Measurements from ENCODE around the gene SPO11.

The SPO11 gene

DNA sequence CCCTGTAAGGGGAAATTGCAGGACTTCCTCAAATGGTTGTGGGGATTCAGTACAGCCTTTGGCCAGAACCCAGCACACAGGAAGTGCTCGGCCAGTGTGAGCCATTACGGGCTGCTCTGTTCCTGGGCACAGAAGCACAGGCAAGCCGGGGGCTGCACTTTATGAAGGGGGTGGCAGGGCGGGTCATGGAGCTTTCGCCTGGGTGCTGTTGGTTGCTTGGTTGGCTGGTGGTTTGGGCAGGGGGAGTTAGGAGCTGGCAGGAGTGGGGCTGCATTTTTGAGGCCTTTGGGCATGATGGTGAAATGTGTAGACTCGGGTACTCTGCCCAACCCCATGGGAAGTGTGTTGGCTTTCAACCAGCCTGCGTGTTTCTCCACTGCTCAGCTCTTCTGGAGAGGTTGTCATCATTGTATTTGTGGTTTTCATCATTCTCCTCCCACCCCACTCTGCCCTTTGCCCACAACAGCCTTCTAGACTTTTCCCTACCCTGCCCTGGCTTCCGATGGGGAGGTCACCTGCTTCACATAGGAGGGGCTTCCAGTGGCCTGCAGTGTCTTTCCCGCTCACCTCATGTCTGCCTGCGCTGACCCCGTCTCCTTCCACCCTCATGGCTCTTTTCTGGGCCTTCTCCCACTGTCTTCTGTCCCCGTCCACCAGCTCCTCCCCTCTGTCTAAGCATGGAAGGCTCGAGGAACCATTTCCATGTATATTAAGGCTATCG, 45.5 kb downstream of the SPO11 start:
- DNase-seq (ENCODE audit: low read depth): no peak

DNA sequence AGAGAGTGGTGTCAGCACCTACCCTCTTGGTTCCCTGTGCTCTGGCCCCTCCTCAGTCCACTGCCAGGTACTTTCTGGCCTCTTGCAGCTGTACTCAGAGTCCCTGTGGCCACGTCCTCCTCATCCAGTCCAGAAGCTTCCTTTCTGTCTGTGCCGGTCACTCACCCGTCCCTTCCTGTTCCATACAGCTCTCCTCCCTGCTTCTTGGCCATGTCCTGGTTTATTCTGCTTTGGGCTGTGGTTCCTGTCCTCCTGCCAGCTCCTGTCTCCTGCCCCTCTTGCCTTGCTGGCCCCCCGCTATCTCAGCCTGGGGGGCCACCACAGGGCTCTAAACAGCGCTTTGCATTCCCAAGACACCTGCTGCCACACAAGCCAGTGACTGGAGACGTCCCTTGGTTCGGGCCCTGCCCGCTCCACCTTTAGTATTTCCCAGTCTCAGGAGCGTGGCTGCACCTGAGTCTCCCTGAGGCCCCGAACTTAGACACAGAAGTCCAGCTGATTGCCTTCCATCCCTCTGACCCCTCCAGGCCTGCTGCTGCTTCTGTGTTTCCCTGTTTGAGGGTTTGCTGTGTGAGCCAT, 46.1 kb downstream of the SPO11 start:
- H3K4me3 ChIP-seq (ENCODE audit: low read depth, low read length): no peak overlapping the region
- TF ChIP-seq, protein P1, sequence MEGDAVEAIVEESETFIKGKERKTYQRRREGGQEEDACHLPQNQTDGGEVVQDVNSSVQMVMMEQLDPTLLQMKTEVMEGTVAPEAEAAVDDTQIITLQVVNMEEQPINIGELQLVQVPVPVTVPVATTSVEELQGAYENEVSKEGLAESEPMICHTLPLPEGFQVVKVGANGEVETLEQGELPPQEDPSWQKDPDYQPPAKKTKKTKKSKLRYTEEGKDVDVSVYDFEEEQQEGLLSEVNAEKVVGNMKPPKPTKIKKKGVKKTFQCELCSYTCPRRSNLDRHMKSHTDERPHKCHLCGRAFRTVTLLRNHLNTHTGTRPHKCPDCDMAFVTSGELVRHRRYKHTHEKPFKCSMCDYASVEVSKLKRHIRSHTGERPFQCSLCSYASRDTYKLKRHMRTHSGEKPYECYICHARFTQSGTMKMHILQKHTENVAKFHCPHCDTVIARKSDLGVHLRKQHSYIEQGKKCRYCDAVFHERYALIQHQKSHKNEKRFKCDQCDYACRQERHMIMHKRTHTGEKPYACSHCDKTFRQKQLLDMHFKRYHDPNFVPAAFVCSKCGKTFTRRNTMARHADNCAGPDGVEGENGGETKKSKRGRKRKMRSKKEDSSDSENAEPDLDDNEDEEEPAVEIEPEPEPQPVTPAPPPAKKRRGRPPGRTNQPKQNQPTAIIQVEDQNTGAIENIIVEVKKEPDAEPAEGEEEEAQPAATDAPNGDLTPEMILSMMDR (IDR thresholded peaks at IDR 0.05; ENCODE audit: control insufficient read depth, extremely low read depth, insufficient read depth): no peak
- DNase-seq (ENCODE audit: low read depth): no peak

More for the DNA sequence above, 45.5 kb downstream of the SPO11 start:
- no peak overlapping the region for H3K4me3 ChIP-seq (ENCODE audit: low read depth, low read length)
- TF ChIP-seq, protein P1 (IDR thresholded peaks at IDR 0.05; ENCODE audit: control insufficient read depth, extremely low read depth, insufficient read depth): no peak

DNA sequence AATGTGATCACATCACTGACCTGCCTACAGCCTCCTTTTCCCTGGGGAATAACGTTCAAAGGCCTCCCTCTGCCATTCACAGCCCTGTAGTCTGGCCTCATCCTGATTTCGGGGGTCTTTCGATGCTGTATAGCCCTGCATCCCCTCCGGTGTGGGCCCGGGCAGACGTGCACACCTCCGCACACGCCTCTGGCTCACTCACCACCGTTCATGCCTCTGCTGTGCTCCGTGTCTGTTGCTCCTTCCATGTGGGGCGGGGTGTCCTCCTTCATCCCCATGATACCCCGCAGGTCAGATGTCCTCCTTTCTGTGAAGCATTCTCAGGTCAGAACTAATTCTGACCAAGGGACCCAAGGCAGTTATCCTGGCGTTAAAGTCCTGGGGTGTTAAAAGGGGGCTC, 47.7 kb downstream of the SPO11 start:
- no peak for DNase-seq (ENCODE audit: low read depth)
- H3K4me3 ChIP-seq (ENCODE audit: low read depth, low read length): no peak overlapping the region
- TF ChIP-seq, protein P1 (IDR thresholded peaks at IDR 0.05; ENCODE audit: control insufficient read depth, extremely low read depth, insufficient read depth): no peak

DNA sequence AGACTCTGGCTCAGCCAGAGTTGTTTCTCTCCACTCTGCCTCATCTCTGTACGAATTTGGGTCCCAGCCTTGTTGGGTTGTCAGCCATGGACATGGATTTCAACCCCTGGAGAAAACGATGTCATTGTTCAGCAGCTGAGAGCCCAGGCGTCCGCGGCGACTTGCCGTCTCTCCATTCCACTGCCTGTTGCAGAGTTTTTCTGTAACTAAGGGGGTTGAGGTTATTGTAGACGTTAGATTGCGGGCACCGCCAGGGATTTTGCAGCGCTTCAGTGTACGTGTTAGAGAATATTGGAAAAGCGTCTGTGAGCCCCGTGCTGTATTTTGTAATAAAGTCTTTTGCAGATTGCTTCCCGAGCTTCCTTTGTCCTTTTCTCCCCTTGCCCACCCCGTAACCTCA, 48.5 kb downstream of the SPO11 start:
- TF ChIP-seq, protein P1 (IDR thresholded peaks at IDR 0.05; ENCODE audit: control insufficient read depth, extremely low read depth, insufficient read depth): no peak
- DNase-seq (ENCODE audit: low read depth): no peak
- H3K4me3 ChIP-seq (ENCODE audit: low read depth, low read length): no peak overlapping the region

DNA sequence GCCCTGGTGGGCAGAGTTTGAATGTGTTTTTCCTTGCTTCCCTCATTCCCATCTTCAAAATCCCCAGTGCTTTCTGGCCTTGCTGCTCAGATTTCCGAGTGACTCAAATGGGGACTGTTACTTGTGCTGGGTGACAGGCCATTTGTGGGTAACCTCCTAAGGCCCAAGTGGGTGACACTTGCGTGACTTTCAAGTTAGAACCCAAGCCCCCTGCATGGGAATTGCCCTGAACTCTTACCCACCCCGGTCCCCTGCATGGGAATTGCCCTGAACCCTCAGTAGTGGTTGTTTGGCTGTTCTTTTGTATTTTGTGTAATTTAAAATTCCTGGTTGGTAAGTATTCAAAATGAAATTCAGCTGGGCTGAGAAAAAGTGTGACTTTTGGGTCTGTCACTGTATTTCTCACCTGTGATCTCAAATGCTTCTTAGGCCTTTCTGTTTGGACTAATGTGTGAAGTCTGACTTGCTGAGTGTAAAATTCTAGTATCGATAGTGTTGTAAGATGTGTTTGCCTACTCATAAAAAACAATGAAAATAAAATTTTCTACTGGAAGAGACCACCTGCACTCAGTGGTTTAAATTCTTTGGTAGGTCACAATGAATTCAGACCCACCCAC, 49.2 kb downstream of the SPO11 start:
- no peak overlapping the region for H3K4me3 ChIP-seq (ENCODE audit: low read depth, low read length)
- TF ChIP-seq, protein P1 (IDR thresholded peaks at IDR 0.05; ENCODE audit: control insufficient read depth, extremely low read depth, insufficient read depth): no peak
- DNase-seq (ENCODE audit: low read depth): no peak

DNA sequence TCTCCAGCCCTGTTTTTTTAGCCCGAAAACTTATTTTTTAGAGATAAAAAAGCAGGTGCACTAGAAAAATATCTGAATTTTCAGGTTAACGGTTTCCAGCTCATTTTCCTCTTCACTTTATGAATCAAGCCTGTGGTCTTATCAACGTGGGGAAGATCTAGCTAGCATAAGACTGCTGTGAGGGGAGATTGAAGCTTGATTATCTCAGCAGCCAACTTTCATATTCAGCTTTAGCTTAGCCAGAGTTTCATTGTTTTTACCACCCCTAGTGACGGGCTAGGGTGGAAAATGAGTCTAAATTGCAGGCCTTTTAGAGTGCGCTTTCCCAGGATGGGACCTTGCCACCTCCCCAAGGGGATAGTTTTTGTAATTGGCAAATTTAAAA, 49.7 kb downstream of the SPO11 start:
- TF ChIP-seq, protein P1 (IDR thresholded peaks at IDR 0.05; ENCODE audit: control insufficient read depth, extremely low read depth, insufficient read depth): no peak
- H3K4me3 ChIP-seq (ENCODE audit: low read depth, low read length): no peak overlapping the region
- DNase-seq (ENCODE audit: low read depth): no peak
